ENCODE results near the gene KLHDC3.

- TF ChIP-seq CTCF (conservative IDR thresholded peaks at IDR 0.05 in 1 of 2, IDR thresholded peaks at IDR 0.05 in 1 of 2; ENCODE audit: low read depth in 1 of 2, low read length in 2 of 2) (no peak), EZH2 (IDR thresholded peaks at IDR 0.05; ENCODE audit: low read length, missing control alignments) (no peak)
These were observed 33.9 kb downstream of the KLHDC3 start for GRCh38 chr6:43047998-43048397.
